Ectodermal cell (in vitro differentiated cells): ENCODE data around the gene STK16. TPM values are rescaled to one million over a fixed set of nuclear protein-coding genes. Genes with fewer than 3 reads are reported as not detected.
"Not testable (repeated sequence)": the region's sequence is repeated elsewhere in the genome, so short reads cannot be mapped to it uniquely, and the experiment has no call there.

Source experiments
- H3K27ac ChIP-seq: 2 replicates; pipeline ENCODE4 v1.7.0; 2013; ENCODE audit warnings: mild to moderate bottlenecking, low read depth, low read length; ENCODE audit not compliant: insufficient read depth, poor library complexity, severe bottlenecking
- H3K27me3 ChIP-seq: 2 replicates; pipeline ENCODE4 v1.7.0; 2013; ENCODE audit warnings: mild to moderate bottlenecking, low read length; ENCODE audit not compliant: insufficient read depth, control insufficient read depth, poor library complexity, severe bottlenecking
- H3K36me3 ChIP-seq: one replicate; pipeline ENCODE4 v1.7.0; 2013; ENCODE audit warnings: low read length; ENCODE audit not compliant: control insufficient read depth, insufficient read depth
- H3K4me1 ChIP-seq: one replicate; pipeline ENCODE4 v1.7.0; 2013; ENCODE audit warnings: low read length; ENCODE audit not compliant: control insufficient read depth, insufficient read depth
- H3K4me3 ChIP-seq: 2 replicates; pipeline ENCODE4 v1.7.0; 2013; ENCODE audit warnings: low read depth, low read length, control low read depth; ENCODE audit not compliant: insufficient read depth
- H3K9me3 ChIP-seq: 2 replicates; pipeline ENCODE4 v1.7.0; 2013; ENCODE audit warnings: mild to moderate bottlenecking, low read length, moderate library complexity; ENCODE audit not compliant: control insufficient read depth
- WGBS, 2 experiments: methylation state at CpG; one replicate each; pipeline ENCODE4 v1.1.7; 2013; ENCODE audit warnings: missing lambda C conversion rate in 2 of 2; 5-methylcytosine and 5-hydroxymethylcytosine counted together
- polyA plus RNA-seq, 4 experiments: library from polyadenylated mRNA; stranded (reverse); fragments of 50-300 nt; gene quantifications; one replicate each; pipeline ENCODE4 v1.2.3, GENCODE V29; 2013

The STK16 gene, protein sequence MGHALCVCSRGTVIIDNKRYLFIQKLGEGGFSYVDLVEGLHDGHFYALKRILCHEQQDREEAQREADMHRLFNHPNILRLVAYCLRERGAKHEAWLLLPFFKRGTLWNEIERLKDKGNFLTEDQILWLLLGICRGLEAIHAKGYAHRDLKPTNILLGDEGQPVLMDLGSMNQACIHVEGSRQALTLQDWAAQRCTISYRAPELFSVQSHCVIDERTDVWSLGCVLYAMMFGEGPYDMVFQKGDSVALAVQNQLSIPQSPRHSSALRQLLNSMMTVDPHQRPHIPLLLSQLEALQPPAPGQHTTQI
- 33.9 TPM for polyA plus RNA-seq (2013, experiment 1 of 4)
- polyA plus RNA-seq (2013, experiment 2 of 4), result 34.3 TPM
- 26.3 TPM for polyA plus RNA-seq (2013, experiment 3 of 4)
- polyA plus RNA-seq (2013, experiment 4 of 4), result 38.2 TPM

GRCh38 chr2:219245148-219245898, at the start of gene STK16, which contains the start of gene GLB1L:
STK16 (plus strand) TSS chr2:219245479; CDS start chr2:219246000, 521 bp downstream.
GLB1L (minus strand) TSS chr2:219245444; CDS start chr2:219243573, 1,871 bp downstream.
- H3K27me3 ChIP-seq, result no peaks in the 10 kb centered on the region
- H3K9me3 ChIP-seq, result no peaks in the 10 kb centered on the region
- H3K4me3 ChIP-seq, result peak within 1 kb of the TSS; percentile 95
- peaks cover 5% of the 10 kb centered on the region for H3K36me3 ChIP-seq
- peak within 1 kb of the TSS; percentile 98 for H3K27ac ChIP-seq
- WGBS, 2 experiments, result 1 to 2% methylated on average over 46 of the region's 46 CpGs
- peaks cover 9% of the 10 kb centered on the region for H3K4me1 ChIP-seq

DNA sequence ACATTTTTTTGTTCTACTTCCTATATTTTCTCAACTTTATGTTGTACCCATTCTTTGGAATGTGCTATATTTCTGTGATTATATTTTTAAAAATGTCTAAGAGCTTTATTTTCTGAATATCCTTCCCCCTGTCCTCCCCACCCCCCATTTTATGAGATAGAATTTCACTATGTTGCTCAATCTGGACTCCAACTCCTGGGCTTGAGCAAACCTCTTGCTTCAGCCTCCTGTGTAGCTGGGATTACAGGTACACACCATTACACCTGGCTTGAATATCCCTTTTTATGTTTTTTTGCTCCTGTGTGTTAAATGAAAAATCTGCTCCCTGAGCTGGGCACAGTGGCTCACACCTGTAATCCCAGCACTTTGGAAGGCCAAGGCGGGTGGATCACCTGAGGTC, 47.9 kb upstream of the STK16 start:
- Histone ChIP-seq H3K27ac (no peak overlapping the region), H3K36me3 (no peaks in the 10 kb centered on the region), H3K4me3 (no peak overlapping the region), H3K4me1 (no peaks in the 10 kb centered on the region), H3K9me3 (no peaks in the 10 kb centered on the region), H3K27me3 (no peaks in the 10 kb centered on the region)
- 88 to 100% methylated on average over 1 of the region's 1 CpG for WGBS, 2 experiments

DNA sequence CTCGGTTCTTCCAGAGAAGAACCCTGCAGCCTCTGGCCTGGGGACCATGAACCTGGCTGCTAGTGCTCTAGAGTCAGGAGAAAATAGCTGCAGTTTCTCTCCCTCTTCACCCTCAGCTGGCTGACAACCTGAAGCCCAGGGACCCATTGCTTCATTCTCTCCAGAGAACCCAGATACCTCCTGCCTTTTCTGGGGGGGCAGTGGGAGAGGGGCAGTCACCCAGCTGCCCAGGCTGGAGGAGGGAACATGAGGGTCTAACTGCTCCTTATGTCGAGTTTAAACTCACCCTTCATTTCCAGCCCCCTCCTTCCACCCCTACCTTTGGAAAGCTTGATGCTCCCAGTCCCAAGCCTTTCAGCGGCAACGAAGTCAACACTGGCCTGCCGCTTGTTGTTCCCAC, 46.3 kb upstream of the STK16 start:
- no peaks in the 10 kb centered on the region for H3K27me3 ChIP-seq
- H3K9me3 ChIP-seq, result no peaks in the 10 kb centered on the region
- H3K27ac ChIP-seq, result no peak overlapping the region
- H3K36me3 ChIP-seq, result no peaks in the 10 kb centered on the region
- no peak overlapping the region for H3K4me3 ChIP-seq
- WGBS, 2 experiments, result 78 to 82% methylated on average over 5 of the region's 5 CpGs
- no peaks in the 10 kb centered on the region for H3K4me1 ChIP-seq

- H3K9me3 ChIP-seq, result no peaks in the 10 kb centered on the region
- H3K4me1 ChIP-seq, result no peaks in the 10 kb centered on the region
- 88 to 89% methylated on average over 10 to 12 of the region's 12 CpGs for WGBS, 2 experiments
- no peaks in the 10 kb centered on the region for H3K36me3 ChIP-seq
- no peak overlapping the region for H3K27ac ChIP-seq
- H3K27me3 ChIP-seq, result no peaks in the 10 kb centered on the region
- H3K4me3 ChIP-seq, result no peak overlapping the region
These were observed 45.6 kb upstream of the STK16 start for GRCh38 chr2:219199470-219200211.

- not testable (repeated sequence) for H3K9me3 ChIP-seq, H3K4me1 ChIP-seq
- WGBS, 2 experiments, result 90% methylated on average over 24 to 26 of the region's 26 CpGs
These were observed 44.6 kb upstream of the STK16 start for GRCh38 chr2:219200502-219201326.

GRCh38 chr2:219201331-219201730, 43.9 kb upstream of the STK16 start:
- not testable (repeated sequence) for H3K36me3 ChIP-seq, H3K27me3 ChIP-seq, H3K27ac ChIP-seq, H3K4me1 ChIP-seq, H3K9me3 ChIP-seq, H3K4me3 ChIP-seq
- WGBS, 2 experiments, result 91% methylated on average over 20 to 21 of the region's 21 CpGs

More at GRCh38 chr2:219200502-219201326, 44.6 kb upstream of the STK16 start:
- not testable (repeated sequence) for H3K36me3 ChIP-seq, H3K27me3 ChIP-seq, H3K4me3 ChIP-seq, H3K27ac ChIP-seq

DNA sequence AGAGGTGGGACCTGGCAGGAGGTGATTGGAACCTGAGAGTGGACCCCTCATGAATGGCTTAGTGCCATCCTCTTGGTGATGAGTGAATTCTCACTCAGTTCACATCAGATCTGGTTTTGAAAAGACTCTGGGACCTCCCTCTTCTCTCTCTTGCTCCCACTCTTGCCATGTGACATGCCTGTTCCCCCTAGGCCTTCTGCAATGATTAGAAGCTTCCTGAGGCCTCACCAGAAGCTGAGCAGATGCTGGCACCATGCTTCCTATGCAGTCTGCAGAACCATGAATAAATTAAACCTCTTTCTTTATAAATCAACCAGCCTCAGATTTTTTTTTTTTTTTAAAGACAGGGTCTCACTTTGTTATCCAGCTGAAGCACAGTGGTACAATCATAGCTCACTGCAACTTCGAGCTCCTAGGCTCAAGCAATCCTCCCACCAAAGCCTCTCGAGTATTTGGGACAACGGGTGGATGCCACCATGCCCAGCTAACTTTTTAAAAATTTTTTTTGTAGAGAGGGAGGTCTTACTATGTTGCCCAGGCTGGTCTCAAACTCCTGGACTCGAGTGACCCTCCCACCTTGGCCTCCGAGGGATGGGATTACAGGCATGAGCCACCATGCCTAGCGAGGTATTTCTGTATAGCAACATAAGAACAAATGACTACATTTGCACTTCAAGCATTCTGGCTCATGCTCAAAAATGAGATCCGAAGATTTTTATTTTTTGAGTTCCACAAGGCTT, 40.7 kb upstream of the STK16 start:
- Histone ChIP-seq H3K36me3 (peaks cover 4% of the 10 kb centered on the region), H3K27ac (no peak overlapping the region), H3K9me3 (no peaks in the 10 kb centered on the region), H3K4me1 (no peaks in the 10 kb centered on the region), H3K4me3 (no peak overlapping the region), H3K27me3 (no peaks in the 10 kb centered on the region)
- WGBS, 2 experiments, result 92 to 93% methylated on average over 7 of the region's 7 CpGs

- 80 to 93% methylated on average over 5 of the region's 5 CpGs for WGBS, 2 experiments
These were observed 40.1 kb upstream of the STK16 start for GRCh38 chr2:219205165-219205538.

DNA sequence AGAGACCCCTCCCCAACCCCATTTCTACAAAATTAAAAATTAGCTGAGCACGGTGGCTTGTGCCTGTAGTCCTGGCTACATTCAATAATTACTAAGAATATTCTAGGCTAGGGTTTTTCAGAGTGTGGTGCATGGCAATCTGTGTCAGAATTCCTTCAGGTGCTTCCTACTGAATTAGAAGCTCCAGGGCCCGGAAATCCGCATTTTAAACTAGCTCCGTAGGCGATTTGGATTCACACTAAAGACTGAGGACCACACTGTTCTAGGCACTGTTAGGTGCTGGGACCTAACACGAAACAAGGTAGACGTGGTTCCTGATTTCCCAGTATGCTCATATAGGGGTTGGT, 39.3 kb upstream of the STK16 start:
- Histone ChIP-seq H3K4me1 (no peaks in the 10 kb centered on the region), H3K27ac (peak overlapping the region; percentile 87), H3K4me3 (peak overlapping the region; percentile 67), H3K36me3 (peaks cover 4% of the 10 kb centered on the region), H3K9me3 (no peaks in the 10 kb centered on the region), H3K27me3 (no peaks in the 10 kb centered on the region)
- WGBS, 2 experiments, result 37 to 38% methylated on average over 6 to 7 of the region's 7 CpGs

More at GRCh38 chr2:219205165-219205538, 40.1 kb upstream of the STK16 start:
- H3K4me3 ChIP-seq, result no peak overlapping the region
- H3K9me3 ChIP-seq, result no peaks in the 10 kb centered on the region
- peaks cover 4% of the 10 kb centered on the region for H3K36me3 ChIP-seq
- no peak overlapping the region for H3K27ac ChIP-seq
- H3K27me3 ChIP-seq, result no peaks in the 10 kb centered on the region
- H3K4me1 ChIP-seq, result no peaks in the 10 kb centered on the region
